CD14-positive monocyte (primary cell): ENCODE measurements around the gene IRX4. TPM values are rescaled to one million over a fixed set of nuclear protein-coding genes. Genes with fewer than 3 reads are reported as not detected.

Experiments
- DNase-seq, 3 donors: peaks; one replicate each; pipeline ENCODE4 v3.0.0-alpha.2; 2011 to 2022
- H2AFZ ChIP-seq: 2 replicates; pipeline ENCODE4 v1.6.0; 2012; ENCODE audit warnings: mild to moderate bottlenecking, low read depth, low read length, inconsistent platforms; ENCODE audit not compliant: insufficient read depth, poor library complexity, severe bottlenecking
- H3K27ac ChIP-seq, 2 donors: 1 replicate in 1 of 2; 2 replicates in 1 of 2; pipeline ENCODE4 v1.5.1; 2012 to 2013; ENCODE audit warnings: low read length in 2 of 2, control low read depth in 1 of 2, inconsistent platforms in 1 of 2, low read depth in 1 of 2, mild to moderate bottlenecking in 1 of 2
- H3K27me3 ChIP-seq, 2 donors: one replicate each; pipeline versions ENCODE4 v1.6.0 to v1.6.1; 2011 to 2013; ENCODE audit warnings: low read length in 2 of 2; ENCODE audit not compliant: control insufficient read depth in 2 of 2, insufficient read depth in 2 of 2
- H3K36me3 ChIP-seq, 2 donors: replicated peaks in 1 of 2; 1 replicate in 1 of 2; 2 replicates in 1 of 2; pipeline versions ENCODE4 v1.5.1 to v1.6.1; 2012 to 2013; ENCODE audit warnings: low read length in 2 of 2, control low read depth in 1 of 2, inconsistent platforms in 1 of 2, mild to moderate bottlenecking in 1 of 2; ENCODE audit not compliant: insufficient read depth in 2 of 2, control insufficient read depth in 1 of 2
- H3K4me1 ChIP-seq, 2 donors: 1 replicate in 1 of 2; 2 replicates in 1 of 2; pipeline versions ENCODE4 v1.5.1 to v1.6.1; 2012 to 2013; ENCODE audit warnings: low read length in 2 of 2, control low read depth in 1 of 2, inconsistent platforms in 1 of 2, mild to moderate bottlenecking in 1 of 2, moderate library complexity in 1 of 2; ENCODE audit not compliant: insufficient read depth in 2 of 2, control insufficient read depth in 1 of 2
- H3K4me2 ChIP-seq: replicated peaks from 2 replicates; pipeline ENCODE3; 2012; ENCODE audit warnings: low read length, moderate library complexity, mild to moderate bottlenecking; ENCODE audit not compliant: poor library complexity, severe bottlenecking; ENCODE audit errors: extremely low read depth
- H3K4me3 ChIP-seq, 3 experiments: fragments of 200-600 bp in 1 of 3; sonication (generic) in 1 of 3; replicated peaks in 1 of 3; 1 replicate in 2 of 3; 2 replicates in 1 of 3; pipeline ENCODE4 v1.5.1; 2011 to 2013; ENCODE audit warnings: low read length in 3 of 3, mild to moderate bottlenecking in 3 of 3, control low read depth in 2 of 3, low read depth in 2 of 3, inconsistent platforms in 1 of 3, moderate library complexity in 1 of 3
- H3K79me2 ChIP-seq: 2 replicates; pipeline ENCODE4 v1.6.0; 2012; ENCODE audit warnings: mild to moderate bottlenecking, control low read depth, inconsistent platforms, low read length, moderate library complexity; ENCODE audit not compliant: insufficient read depth
- H3K9ac ChIP-seq: 2 replicates; pipeline ENCODE4 v1.6.0; 2017; ENCODE audit warnings: low read length, mild to moderate bottlenecking; ENCODE audit not compliant: insufficient read depth, poor library complexity, severe bottlenecking
- H3K9me3 ChIP-seq, 2 donors: replicated peaks in 1 of 2; 1 replicate in 1 of 2; 2 replicates in 1 of 2; pipeline versions ENCODE4 v1.5.1 to v1.6.1; 2012 to 2013; ENCODE audit warnings: low read length in 2 of 2, control low read depth in 1 of 2; ENCODE audit not compliant: control insufficient read depth in 1 of 2, insufficient read depth in 1 of 2
- H4K20me1 ChIP-seq: 2 replicates; pipeline ENCODE4 v1.6.0; 2012; ENCODE audit warnings: mild to moderate bottlenecking, low read length, control low read depth, moderate library complexity; ENCODE audit not compliant: insufficient read depth
- H3K27ac Mint-ChIP-seq, 7 donors: one replicate each; pipeline ENCODE4 v1.8.0; 2020; ENCODE audit warnings: mild to moderate bottlenecking in 7 of 7, mixed read lengths in 7 of 7, moderate library complexity in 6 of 7, inconsistent platforms in 2 of 7
- H3K27me3 Mint-ChIP-seq, 3 donors: one replicate each; pipeline ENCODE4 v1.8.0; 2021 to 2022; ENCODE audit warnings: low read depth in 3 of 3, mild to moderate bottlenecking in 3 of 3, mixed read lengths in 3 of 3, moderate library complexity in 3 of 3, inconsistent platforms in 1 of 3
- H3K36me3 Mint-ChIP-seq, 2 donors: one replicate each; pipeline ENCODE4 v1.8.0; 2020; ENCODE audit warnings: mixed read lengths in 2 of 2, inconsistent platforms in 1 of 2, mild to moderate bottlenecking in 1 of 2
- H3K4me1 Mint-ChIP-seq: one replicate; pipeline ENCODE4 v1.8.0; 2020; ENCODE audit warnings: mild to moderate bottlenecking, mixed read lengths
- H3K4me3 Mint-ChIP-seq, 2 donors: one replicate each; pipeline ENCODE4 v1.8.0; 2020; ENCODE audit warnings: mild to moderate bottlenecking in 2 of 2, mixed read lengths in 2 of 2, moderate library complexity in 1 of 2
- H3K9me3 Mint-ChIP-seq, 7 donors: one replicate each; pipeline ENCODE4 v1.8.0; 2020 to 2022; ENCODE audit warnings: mixed read lengths in 7 of 7, mild to moderate bottlenecking in 6 of 7, moderate library complexity in 6 of 7, inconsistent platforms in 2 of 7
- WGBS: methylation state at CpG from one replicate; pipeline ENCODE4 v1.1.5; 2013; ENCODE audit warnings: missing lambda C conversion rate; ENCODE audit not compliant: insufficient coverage; 5-methylcytosine and 5-hydroxymethylcytosine counted together
- intact Hi-C, 2 donors: fragments of 100-400 bp; cut with micrococcal nuclease; formaldehyde crosslinking; loops; one replicate each; pipeline versions ENCODE4 v1.15.0 to v1.15.1; 2023
- polyA plus RNA-seq, 3 donors: library from polyadenylated mRNA; depleted of rRNA in 1 of 3; unstranded in 2 of 3; stranded (reverse) in 1 of 3; fragments of 300-500 nt in 2 of 3; fragments of >200 nt in 1 of 3; fragmentation: Illumina TruSeq in 2 of 3; gene quantifications; 1 replicate in 2 of 3; 2 replicates in 1 of 3; pipeline ENCODE4 v1.2.3, GENCODE V29; 2012 to 2021
- TF ChIP-seq, protein P1 (sequence below): fragments of 200-600 bp; IDR thresholded peaks from one replicate; pipeline ENCODE4 v1.8.0; 2022; ENCODE audit warnings: antibody characterized with exemption, mild to moderate bottlenecking

The IRX4 gene
- polyA plus RNA-seq, 3 donors: not detected

DNA sequence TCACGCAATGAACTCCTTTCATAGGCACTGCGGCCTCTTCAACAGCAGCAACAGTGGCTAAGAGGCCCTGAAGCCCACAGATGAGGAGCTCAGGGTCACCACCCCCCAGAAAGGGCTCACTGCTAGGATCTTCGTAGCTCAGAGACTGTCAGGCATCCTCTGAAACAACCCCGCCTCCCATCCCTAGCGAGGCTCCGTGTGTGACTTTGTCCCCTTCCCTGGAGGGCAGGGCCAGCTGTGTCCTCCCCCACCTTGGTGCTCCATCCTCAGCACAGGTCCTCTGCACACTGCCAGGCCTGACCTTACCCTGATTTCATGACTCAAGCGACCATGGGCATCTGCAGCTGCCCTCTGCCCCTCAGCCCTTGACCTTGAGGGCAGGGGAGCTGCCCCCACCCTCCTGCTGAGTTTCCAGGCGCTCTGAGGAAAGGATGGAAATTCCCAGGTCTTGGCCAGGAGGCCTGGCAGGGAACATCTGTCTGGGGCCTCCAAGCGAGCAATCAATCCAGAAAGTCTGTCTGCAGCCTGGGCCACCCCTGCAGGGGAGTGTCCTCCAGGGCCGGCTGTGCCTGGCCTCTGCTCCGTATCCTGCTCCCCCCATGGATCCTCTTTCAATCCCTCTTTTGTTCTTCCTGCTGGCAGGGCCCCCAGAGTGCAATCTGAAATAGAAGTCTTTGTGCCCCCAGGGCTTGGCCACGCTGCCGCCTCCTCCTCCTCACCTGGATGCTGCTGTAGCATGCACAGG is 6.8 kb upstream of the IRX4 start:
- Histone ChIP-seq H3K79me2 (no peaks in the 10 kb centered on the region), H4K20me1 (no peaks in the 10 kb centered on the region), H2AFZ (no peak overlapping the region), H3K36me3 (no peaks in the 10 kb centered on the region), H3K9ac (no peak overlapping the region), H3K4me3 (no peak overlapping the region), H3K9me3 (no peaks in the 10 kb centered on the region), H3K4me1 (no peaks in the 10 kb centered on the region), H3K4me2 (no peak overlapping the region), H3K27me3 (peaks cover 4 to 38% of the 10 kb centered on the region in 2 donors), H3K27ac (no peak overlapping the region)
- peaks cover 0 to 8% (median 0%) of the 10 kb centered on the region in 7 donors for H3K9me3 Mint-ChIP-seq
- 73% methylated on average over 10 of the region's 13 CpGs for WGBS
- intact Hi-C loops: no loop called here
- no peaks in the 10 kb centered on the region for H3K36me3 Mint-ChIP-seq
- peaks cover 35 to 61% (median 47%) of the 10 kb centered on the region in 3 donors for H3K27me3 Mint-ChIP-seq
- H3K4me3 Mint-ChIP-seq: peak overlapping the region in 1 of 2 donors; percentile 66
- no peak overlapping the region for H3K27ac Mint-ChIP-seq
- no peak for DNase-seq
- no peaks in the 10 kb centered on the region for H3K4me1 Mint-ChIP-seq
- TF ChIP-seq, protein P1, sequence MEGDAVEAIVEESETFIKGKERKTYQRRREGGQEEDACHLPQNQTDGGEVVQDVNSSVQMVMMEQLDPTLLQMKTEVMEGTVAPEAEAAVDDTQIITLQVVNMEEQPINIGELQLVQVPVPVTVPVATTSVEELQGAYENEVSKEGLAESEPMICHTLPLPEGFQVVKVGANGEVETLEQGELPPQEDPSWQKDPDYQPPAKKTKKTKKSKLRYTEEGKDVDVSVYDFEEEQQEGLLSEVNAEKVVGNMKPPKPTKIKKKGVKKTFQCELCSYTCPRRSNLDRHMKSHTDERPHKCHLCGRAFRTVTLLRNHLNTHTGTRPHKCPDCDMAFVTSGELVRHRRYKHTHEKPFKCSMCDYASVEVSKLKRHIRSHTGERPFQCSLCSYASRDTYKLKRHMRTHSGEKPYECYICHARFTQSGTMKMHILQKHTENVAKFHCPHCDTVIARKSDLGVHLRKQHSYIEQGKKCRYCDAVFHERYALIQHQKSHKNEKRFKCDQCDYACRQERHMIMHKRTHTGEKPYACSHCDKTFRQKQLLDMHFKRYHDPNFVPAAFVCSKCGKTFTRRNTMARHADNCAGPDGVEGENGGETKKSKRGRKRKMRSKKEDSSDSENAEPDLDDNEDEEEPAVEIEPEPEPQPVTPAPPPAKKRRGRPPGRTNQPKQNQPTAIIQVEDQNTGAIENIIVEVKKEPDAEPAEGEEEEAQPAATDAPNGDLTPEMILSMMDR: no peak

- intact Hi-C loops: no loop called here
- Mint-ChIP-seq H3K9me3 (peaks cover 0 to 12% (median 0%) of the 10 kb centered on the region in 7 donors), H3K27ac (no peak overlapping the region), H3K4me1 (no peaks in the 10 kb centered on the region), H3K36me3 (no peaks in the 10 kb centered on the region), H3K27me3 (peaks cover 43 to 67% (median 48%) of the 10 kb centered on the region in 3 donors), H3K4me3 (peak overlapping the region in 1 of 2 donors; percentile 77)
- Histone ChIP-seq H3K9me3 (peaks cover 0 to 6% of the 10 kb centered on the region in 2 donors), H3K4me2 (no peak overlapping the region), H3K27me3 (peaks cover 12 to 46% of the 10 kb centered on the region in 2 donors), H4K20me1 (no peaks in the 10 kb centered on the region), H3K4me3 (no peak overlapping the region), H3K27ac (no peak overlapping the region), H3K79me2 (no peaks in the 10 kb centered on the region), H2AFZ (no peak overlapping the region), H3K9ac (no peak overlapping the region), H3K4me1 (no peaks in the 10 kb centered on the region), H3K36me3 (no peaks in the 10 kb centered on the region)
- no peak for DNase-seq
- 67% methylated on average over 21 of the region's 24 CpGs for WGBS
- TF ChIP-seq, protein P1: no peak
These were observed 6.0 kb upstream of the IRX4 start for GRCh38 chr5:1888541-1889251.
